Gastrocnemius medialis (tissue), 4 donors: ENCODE results near the gene UNCX.

Source experiments
- CTCF ChIP-seq, 5 experiments: fragments of 450-650 bp in 3 of 5; fragments of 200-600 bp in 2 of 5; sonication (generic) in 2 of 5; IDR thresholded peaks in 4 of 5; conservative IDR thresholded peaks in 1 of 5; 1 replicate in 4 of 5; 2 replicates in 1 of 5; pipeline ENCODE4 v1.5.1; 2016 to 2019; ENCODE audit warnings: antibody characterized with exemption in 5 of 5, mild to moderate bottlenecking in 3 of 5, moderate library complexity in 3 of 5
- POLR2A ChIP-seq, 2 donors: fragments of 450-650 bp; IDR thresholded peaks; one replicate each; pipeline ENCODE4 v1.6.1; 2017; ENCODE audit warnings: antibody characterized with exemption in 2 of 2, mild to moderate bottlenecking in 2 of 2, moderate library complexity in 2 of 2

GRCh38 chr7:1243290-1243963 is 10.8 kb downstream of the UNCX start:
- TF ChIP-seq CTCF (IDR thresholded peaks at IDR 0.05 in 4 of 5, conservative IDR thresholded peaks at IDR 0.05 in 1 of 5) (no peak), POLR2A (IDR thresholded peaks at IDR 0.05) (no peak)
